ENCODE data around the gene SRRD. TPM values are rescaled to one million over a fixed set of nuclear protein-coding genes. Genes with fewer than 3 reads are reported as not detected.

Gene SRRD
- total RNA-seq, 4 donors from 2014 or later, result 10.3 to 21.5 (median 17.3) TPM

DNA sequence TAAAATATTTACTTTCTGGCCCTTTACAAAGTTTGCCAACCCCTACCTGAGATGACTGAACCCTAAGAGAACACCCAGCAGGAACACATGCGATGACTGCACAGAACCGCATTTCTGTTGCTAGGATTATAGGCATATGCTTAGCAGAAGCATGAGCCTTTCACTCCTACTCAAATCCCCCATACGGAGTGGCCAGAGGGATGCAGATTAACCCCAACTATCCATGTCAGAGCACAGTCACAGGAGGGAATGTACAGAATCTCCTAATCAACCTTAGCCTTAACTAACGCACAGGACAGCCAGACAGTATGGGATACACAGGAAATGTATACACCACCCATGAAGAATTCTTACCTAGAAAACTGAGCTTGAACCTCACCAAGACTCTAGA is 6.3 kb upstream of the SRRD start:
- TF ChIP-seq CTCF (IDR thresholded peaks at IDR 0.05) (no peak), POLR2A (IDR thresholded peaks at IDR 0.05) (no peak)
- DNase-seq (ENCODE audit: low spot score in 2 of 2), result no peak
- intact Hi-C loops (cut with DNase I; ENCODE audit: low total_unique reads), result no loop called here
- 40 to 61% methylated on average over 4 of the region's 4 CpGs for WGBS, 2 donors
- H3K4me3 ChIP-seq (ENCODE audit: low read depth, poor library complexity, severe bottlenecking), result no peak overlapping the region

DNA sequence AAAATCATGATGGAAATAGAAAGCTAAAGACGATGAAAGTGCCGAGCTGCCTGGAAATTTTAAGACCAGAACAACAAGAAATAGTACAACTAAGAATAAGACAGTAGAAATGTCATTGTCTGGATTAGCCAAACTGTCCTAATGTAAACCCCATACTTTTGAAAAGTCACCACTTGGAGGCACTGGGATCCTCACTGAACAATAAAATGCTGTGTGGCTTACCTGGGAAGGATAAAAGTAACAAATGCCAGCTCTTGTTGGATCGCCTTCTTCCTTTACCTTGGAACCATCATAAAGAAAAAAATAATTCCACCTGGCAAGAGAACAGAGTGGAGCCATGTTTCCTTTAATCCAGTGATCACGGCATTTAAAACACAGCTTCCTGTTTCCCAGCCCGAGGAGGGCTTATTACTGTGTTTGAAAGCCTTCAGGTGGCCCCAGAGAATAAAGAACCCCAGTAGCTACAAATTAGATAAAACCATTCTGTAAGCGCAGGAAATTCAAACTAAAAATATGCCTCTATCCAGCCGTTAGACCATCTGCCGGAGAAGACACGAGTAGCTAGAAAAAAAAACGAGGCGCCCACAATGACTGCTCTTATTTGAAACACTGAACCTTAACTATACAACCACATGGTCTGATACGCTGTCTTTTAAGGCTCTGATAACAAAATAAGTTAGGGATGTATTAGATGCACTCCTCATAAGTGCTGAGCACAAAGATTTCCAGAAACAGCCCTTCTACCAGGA is 4.5 kb upstream of the SRRD start:
- WGBS, 2 donors, result 33 to 34% methylated on average over 12 of the region's 12 CpGs
- intact Hi-C loops (cut with DNase I; ENCODE audit: low total_unique reads), result no loop called here
- H3K4me3 ChIP-seq (ENCODE audit: low read depth, poor library complexity, severe bottlenecking), result no peak overlapping the region
- DNase-seq (ENCODE audit: low spot score in 2 of 2), result no peak
- TF ChIP-seq CTCF (IDR thresholded peaks at IDR 0.05), result no peak
- no peak for TF ChIP-seq POLR2A (IDR thresholded peaks at IDR 0.05)

GRCh38 chr22:26479792-26480610 is 3.7 kb upstream of the SRRD start:
- TF ChIP-seq CTCF (IDR thresholded peaks at IDR 0.05), result no peak
- TF ChIP-seq POLR2A (IDR thresholded peaks at IDR 0.05), result no peak
- intact Hi-C loops (cut with DNase I; ENCODE audit: low total_unique reads), result no loop called here
- 49 to 56% methylated on average over 12 of the region's 12 CpGs for WGBS, 2 donors
- DNase-seq (ENCODE audit: low spot score in 2 of 2), result no peak
- no peak overlapping the region for H3K4me3 ChIP-seq (ENCODE audit: low read depth, poor library complexity, severe bottlenecking)

DNA sequence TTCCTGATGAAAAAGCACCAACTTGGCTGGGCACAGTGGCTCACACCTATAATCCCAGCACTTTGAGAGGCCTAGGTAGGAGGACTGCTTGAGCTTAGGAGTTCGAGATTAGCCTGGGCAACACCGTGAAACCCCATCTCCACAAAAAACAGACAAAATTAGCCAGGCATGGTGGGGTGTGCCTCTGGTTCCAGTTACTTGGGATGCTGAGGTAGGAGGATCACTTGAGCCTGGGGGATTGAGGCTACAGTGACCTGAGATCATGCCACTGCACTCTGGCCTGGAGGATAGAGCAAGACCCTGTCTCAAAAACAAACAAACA is 3.1 kb upstream of the SRRD start:
- no peak for DNase-seq (ENCODE audit: low spot score in 2 of 2)
- 69 to 86% methylated on average over 2 of the region's 2 CpGs for WGBS, 2 donors
- TF ChIP-seq POLR2A (IDR thresholded peaks at IDR 0.05) (no peak), CTCF (IDR thresholded peaks at IDR 0.05) (no peak)
- H3K4me3 ChIP-seq (ENCODE audit: low read depth, poor library complexity, severe bottlenecking), result no peak overlapping the region
- intact Hi-C loops (cut with DNase I; ENCODE audit: low total_unique reads), result no loop called here

- no peak for DNase-seq (ENCODE audit: low spot score in 2 of 2)
- no peak for TF ChIP-seq CTCF (IDR thresholded peaks at IDR 0.05)
- TF ChIP-seq POLR2A (IDR thresholded peaks at IDR 0.05), result no peak
- H3K4me3 ChIP-seq (ENCODE audit: low read depth, poor library complexity, severe bottlenecking), result no peak overlapping the region
- intact Hi-C loops (cut with DNase I; ENCODE audit: low total_unique reads), result no loop called here
- WGBS, 2 donors, result 39 to 54% methylated on average over 6 of the region's 6 CpGs
Measured at GRCh38 chr22:26481112-26481693, 2.5 kb upstream of the SRRD start.
